Loucy (cell line): ENCODE results near the gene GPR15.

Experiments used
- H2AFZ ChIP-seq: fragments of 200-600 bp; sonication (generic); 2 replicates; pipeline ENCODE4 v1.6.0; 2016; ENCODE audit warnings: antibody characterized with exemption, mild to moderate bottlenecking, low read length, moderate library complexity
- H3F3A ChIP-seq: fragments of 200-600 bp; 2 replicates; pipeline ENCODE4 v1.6.0; 2016; ENCODE audit warnings: antibody characterized with exemption, low read depth, mild to moderate bottlenecking
- H3K27me3 ChIP-seq: fragments of 200-600 bp; sonication (generic); 2 replicates; pipeline ENCODE4 v1.6.1; 2014; ENCODE audit warnings: low read length, mild to moderate bottlenecking; ENCODE audit not compliant: insufficient read depth, poor library complexity, severe bottlenecking
- H3K36me3 ChIP-seq: fragments of 200-600 bp; sonication (generic); 2 replicates; pipeline ENCODE4 v1.6.1; 2016; ENCODE audit warnings: low read length; ENCODE audit not compliant: insufficient read depth
- H3K4me1 ChIP-seq: fragments of 200-600 bp; sonication (generic); 2 replicates; pipeline ENCODE4 v1.5.1; 2014; ENCODE audit warnings: low read length, mild to moderate bottlenecking; ENCODE audit not compliant: insufficient read depth, poor library complexity, severe bottlenecking
- H3K4me2 ChIP-seq: fragments of 200-600 bp; sonication (generic); 2 replicates; pipeline ENCODE4 v1.6.0; 2014; ENCODE audit warnings: antibody characterized with exemption, low read length, low read depth, mild to moderate bottlenecking; ENCODE audit not compliant: poor library complexity, severe bottlenecking
- H3K4me3 ChIP-seq: fragments of 200-600 bp; sonication (generic); 2 replicates; pipeline ENCODE4 v1.5.1; 2014; ENCODE audit warnings: low read length, mild to moderate bottlenecking, mixed read lengths; ENCODE audit not compliant: poor library complexity, severe bottlenecking
- H3K79me2 ChIP-seq: fragments of 200-600 bp; sonication (generic); 2 replicates; pipeline ENCODE4 v1.6.1; 2014; ENCODE audit warnings: low read length; ENCODE audit not compliant: insufficient read depth
- H3K9ac ChIP-seq: fragments of 200-600 bp; sonication (generic); 2 replicates; pipeline ENCODE4 v1.6.0; 2014; ENCODE audit warnings: mild to moderate bottlenecking, low read depth, low read length, moderate library complexity; ENCODE audit not compliant: poor library complexity, severe bottlenecking
- H3K9me2 ChIP-seq: fragments of 200-600 bp; sonication (generic); replicated peaks from 2 replicates; pipeline ENCODE4 v1.6.1; 2016; ENCODE audit warnings: low read depth, low read length, mixed read lengths
- H3K9me3 ChIP-seq: fragments of 200-600 bp; sonication (generic); 2 replicates; pipeline ENCODE4 v1.6.1; 2014; ENCODE audit warnings: mild to moderate bottlenecking, antibody characterized with exemption, low read length, low read depth; ENCODE audit not compliant: insufficient read depth
- H4K20me1 ChIP-seq: fragments of 200-600 bp; sonication (generic); 2 replicates; pipeline ENCODE4 v1.6.0; 2014; ENCODE audit warnings: antibody characterized with exemption, low read length, mild to moderate bottlenecking; ENCODE audit not compliant: insufficient read depth, poor library complexity, severe bottlenecking
- CTCF ChIP-seq: fragments of 200-600 bp; sonication (generic); conservative IDR thresholded peaks from 2 replicates; pipeline ENCODE4 v1.5.1; 2014; ENCODE audit warnings: mild to moderate bottlenecking, antibody characterized with exemption, low read length
- EZH2phosphoT487 ChIP-seq: fragments of 200-600 bp; IDR thresholded peaks from 2 replicates; pipeline ENCODE4 v1.6.1; 2018; ENCODE audit warnings: antibody characterized with exemption, mild to moderate bottlenecking, moderate library complexity, borderline replicate concordance

The GPR15 gene

DNA sequence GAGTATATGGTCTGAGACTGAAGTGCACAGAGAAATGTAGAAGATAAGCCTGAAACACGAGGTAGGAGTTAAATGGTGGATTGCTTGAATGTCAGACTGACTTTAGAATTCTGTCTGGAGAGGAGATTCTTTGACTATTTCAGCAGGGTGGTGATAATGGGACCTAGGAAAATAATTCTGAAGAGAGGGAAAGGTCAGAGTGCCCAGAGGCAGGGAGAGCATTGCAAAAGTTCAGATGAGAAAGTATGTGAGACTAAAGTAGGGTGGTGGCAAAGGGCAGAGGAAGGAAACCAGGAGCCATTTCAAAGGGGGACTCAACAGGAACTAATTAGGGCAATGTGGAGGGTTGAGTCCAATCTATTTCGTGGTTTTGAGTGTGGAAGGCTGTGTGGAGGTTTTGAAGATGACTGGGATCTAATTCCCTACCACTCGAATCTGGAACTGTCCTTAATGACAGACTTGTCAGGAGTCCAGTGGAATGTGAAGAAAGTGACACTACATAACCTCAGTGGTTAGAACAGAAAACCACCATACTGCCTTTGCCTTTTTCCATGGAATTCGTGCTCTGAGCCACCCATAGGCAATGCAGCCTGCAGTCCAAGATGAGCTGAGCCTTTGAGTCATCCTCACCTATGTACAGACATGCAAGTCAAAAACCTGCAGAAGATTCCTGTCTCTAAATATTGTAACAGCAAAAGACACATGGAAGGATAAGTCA is 45.6 kb downstream of the GPR15 start:
- Histone ChIP-seq H3F3A (no peaks in the 10 kb centered on the region), H3K9me2 (no peaks in the 10 kb centered on the region), H3K4me2 (no peak overlapping the region), H3K9me3 (no peaks in the 10 kb centered on the region), H3K9ac (no peak overlapping the region), H3K79me2 (no peaks in the 10 kb centered on the region), H3K27me3 (no peaks in the 10 kb centered on the region), H3K36me3 (peaks cover 12% of the 10 kb centered on the region; the same call in 1 of the 2 replicates), H2AFZ (no peak overlapping the region), H4K20me1 (no peaks in the 10 kb centered on the region), H3K4me1 (no peaks in the 10 kb centered on the region), H3K4me3 (no peak overlapping the region)
- no peak for TF ChIP-seq EZH2phosphoT487
- no peak for TF ChIP-seq CTCF

- no peak overlapping the region for H3K4me3 ChIP-seq
- no peak overlapping the region for H2AFZ ChIP-seq
- no peak for TF ChIP-seq CTCF
- peaks cover 20% of the 10 kb centered on the region for H3K4me1 ChIP-seq
- H3F3A ChIP-seq = no peaks in the 10 kb centered on the region
- H3K9me3 ChIP-seq = no peaks in the 10 kb centered on the region
- no peaks in the 10 kb centered on the region for H3K79me2 ChIP-seq
- no peaks in the 10 kb centered on the region for H4K20me1 ChIP-seq
- no peaks in the 10 kb centered on the region for H3K27me3 ChIP-seq
- H3K9me2 ChIP-seq = no peaks in the 10 kb centered on the region
- H3K9ac ChIP-seq = no peak overlapping the region
- no peak overlapping the region for H3K4me2 ChIP-seq
- H3K36me3 ChIP-seq = peaks cover 12% of the 10 kb centered on the region; the same call in 1 of the 2 replicates
Measured at GRCh38 chr3:98580401-98581386, 48.9 kb downstream of the GPR15 start.

- Histone ChIP-seq H3K79me2 (no peaks in the 10 kb centered on the region), H3K4me3 (no peak overlapping the region), H3K27me3 (no peaks in the 10 kb centered on the region), H3K9ac (no peak overlapping the region), H2AFZ (no peak overlapping the region), H3K36me3 (peaks cover 12% of the 10 kb centered on the region; the same call in 1 of the 2 replicates), H3K9me2 (no peaks in the 10 kb centered on the region), H3K4me1 (peaks cover 20% of the 10 kb centered on the region), H3F3A (no peaks in the 10 kb centered on the region), H4K20me1 (no peaks in the 10 kb centered on the region), H3K4me2 (no peak overlapping the region), H3K9me3 (no peaks in the 10 kb centered on the region)
- TF ChIP-seq EZH2phosphoT487 (no peak), CTCF (no peak)
Measured at GRCh38 chr3:98581474-98581873, 49.7 kb downstream of the GPR15 start.
